HEK293 (cell line): Measurements from ENCODE around the gene PRSS56.

Experiments used
- CTCF ChIA-PET: fragments of 350-600 bp; formaldehyde crosslinking; extraction: SDS; loops from one replicate; lab custom pipeline; 2021; ENCODE audit warnings: antibody characterized with exemption; lab: Yijun Ruan, JAX
- POLR2A ChIA-PET: fragments of 300-600 bp; formaldehyde crosslinking; extraction: SDS; loops from one replicate; lab custom pipeline; 2020; ENCODE audit warnings: antibody characterized with exemption, inconsistent platforms; lab: Yijun Ruan, JAX
- H3K27ac ChIP-seq: fragments of 200-500 bp; sonication (Bioruptor generic); 2 replicates; pipeline ENCODE4 v1.5.1; 2014; ENCODE audit warnings: low read depth, low read length, control low read depth, inconsistent platforms; ENCODE audit errors: extremely low read depth
- H3K36me3 ChIP-seq, 2 experiments: fragments of 200-500 bp in 1 of 2; sonication (Bioruptor generic) in 1 of 2; 1 replicate in 1 of 2; 2 replicates in 1 of 2; pipeline ENCODE4 v1.5.1; 2014 to 2017; ENCODE audit warnings: inconsistent platforms in 2 of 2, low read length in 2 of 2; ENCODE audit not compliant: control insufficient read depth in 2 of 2, insufficient read depth in 1 of 2
- H3K4me1 ChIP-seq: fragments of 200-500 bp; sonication (Bioruptor generic); 2 replicates; pipeline ENCODE4 v1.5.1; 2014; ENCODE audit warnings: mild to moderate bottlenecking, low read length, inconsistent platforms; ENCODE audit not compliant: control insufficient read depth, insufficient read depth
- H3K4me3 ChIP-seq: 2 replicates; pipeline ENCODE4 v1.5.1; 2011; ENCODE audit warnings: low read depth, mild to moderate bottlenecking, control low read depth, low read length, moderate library complexity
- H3K9me3 ChIP-seq: fragments of 200-500 bp; sonication (Bioruptor generic); 2 replicates; pipeline ENCODE4 v1.5.1; 2014; ENCODE audit warnings: low read depth, low read length, inconsistent platforms; ENCODE audit not compliant: control insufficient read depth, insufficient read depth
- IKZF3 ChIP-seq: fragments of 450-650 bp; IDR thresholded peaks from 2 replicates; pipeline ENCODE4 v1.5.0; 2018; ENCODE audit warnings: missing biosample characterization, mild to moderate bottlenecking, missing genetic modification characterization, moderate library complexity
- PRDM2 ChIP-seq: fragments of 450-650 bp; formaldehyde crosslinking; IDR thresholded peaks from 2 replicates; pipeline ENCODE4 v1.5.1; 2016; ENCODE audit warnings: missing biosample characterization, missing genetic modification characterization, borderline replicate concordance
- PRDM4 ChIP-seq: fragments of 450-650 bp; formaldehyde crosslinking; IDR thresholded peaks from 2 replicates; pipeline ENCODE4 v1.5.1; 2017; ENCODE audit warnings: missing biosample characterization, missing genetic modification characterization
- TCF7L2 ChIP-seq: IDR thresholded peaks from 2 replicates; pipeline ENCODE4 v1.6.1; 2011; ENCODE audit warnings: low read depth, mild to moderate bottlenecking, inconsistent platforms, low read length, moderate library complexity, borderline replicate concordance
- ZBTB11 ChIP-seq: fragments of 450-650 bp; formaldehyde crosslinking; conservative IDR thresholded peaks from 2 replicates; pipeline ENCODE4 v1.5.1; 2016; ENCODE audit warnings: low read depth, missing biosample characterization, missing genetic modification characterization
- ZBTB6 ChIP-seq: fragments of 450-650 bp; formaldehyde crosslinking; IDR thresholded peaks from 2 replicates; pipeline ENCODE4 v1.5.1; 2017; ENCODE audit warnings: missing biosample characterization, missing genetic modification characterization
- ZBTB8A ChIP-seq: fragments of 450-650 bp; formaldehyde crosslinking; IDR thresholded peaks from 2 replicates; pipeline ENCODE4 v1.5.1; 2016; ENCODE audit warnings: missing biosample characterization, missing genetic modification characterization
- ZNF148 ChIP-seq: fragments of 450-650 bp; formaldehyde crosslinking; IDR thresholded peaks from 2 replicates; pipeline ENCODE4 v1.5.0; 2017; ENCODE audit warnings: missing biosample characterization, missing genetic modification characterization, borderline replicate concordance
- ZNF274 ChIP-seq, 2 experiments: fragments of 200-500 bp in 1 of 2; fragments of 450-650 bp in 1 of 2; sonication (Bioruptor generic) in 1 of 2; formaldehyde crosslinking in 1 of 2; IDR thresholded peaks; 2 replicates each; pipeline versions ENCODE4 v1.5.1 to v1.6.1; 2014 to 2016; ENCODE audit warnings: borderline replicate concordance in 1 of 2, inconsistent platforms in 1 of 2, low read length in 1 of 2, missing biosample characterization in 1 of 2, missing genetic modification characterization in 1 of 2
- ZNF366 ChIP-seq: fragments of 450-650 bp; formaldehyde crosslinking; conservative IDR thresholded peaks from 2 replicates; pipeline ENCODE4 v1.5.1; 2016; ENCODE audit warnings: missing biosample characterization, missing genetic modification characterization
- ZNF521 ChIP-seq: fragments of 450-650 bp; formaldehyde crosslinking; IDR thresholded peaks from 2 replicates; pipeline ENCODE4 v1.5.1; 2017; ENCODE audit warnings: missing biosample characterization, mild to moderate bottlenecking, missing genetic modification characterization
- ZNF658 ChIP-seq: fragments of 450-650 bp; formaldehyde crosslinking; IDR thresholded peaks from 2 replicates; pipeline ENCODE4; 2016; ENCODE audit warnings: missing biosample characterization, missing genetic modification characterization
- ZNF664 ChIP-seq: fragments of 450-650 bp; formaldehyde crosslinking; IDR thresholded peaks from 2 replicates; pipeline ENCODE4 v1.5.1; 2016; ENCODE audit warnings: missing biosample characterization, missing genetic modification characterization
- TF ChIP-seq, protein P1 (sequence below): fragments of 450-650 bp; formaldehyde crosslinking; IDR thresholded peaks from 2 replicates; pipeline ENCODE4 v1.5.1; 2016; ENCODE audit warnings: missing biosample characterization, missing genetic modification characterization

Gene PRSS56

DNA sequence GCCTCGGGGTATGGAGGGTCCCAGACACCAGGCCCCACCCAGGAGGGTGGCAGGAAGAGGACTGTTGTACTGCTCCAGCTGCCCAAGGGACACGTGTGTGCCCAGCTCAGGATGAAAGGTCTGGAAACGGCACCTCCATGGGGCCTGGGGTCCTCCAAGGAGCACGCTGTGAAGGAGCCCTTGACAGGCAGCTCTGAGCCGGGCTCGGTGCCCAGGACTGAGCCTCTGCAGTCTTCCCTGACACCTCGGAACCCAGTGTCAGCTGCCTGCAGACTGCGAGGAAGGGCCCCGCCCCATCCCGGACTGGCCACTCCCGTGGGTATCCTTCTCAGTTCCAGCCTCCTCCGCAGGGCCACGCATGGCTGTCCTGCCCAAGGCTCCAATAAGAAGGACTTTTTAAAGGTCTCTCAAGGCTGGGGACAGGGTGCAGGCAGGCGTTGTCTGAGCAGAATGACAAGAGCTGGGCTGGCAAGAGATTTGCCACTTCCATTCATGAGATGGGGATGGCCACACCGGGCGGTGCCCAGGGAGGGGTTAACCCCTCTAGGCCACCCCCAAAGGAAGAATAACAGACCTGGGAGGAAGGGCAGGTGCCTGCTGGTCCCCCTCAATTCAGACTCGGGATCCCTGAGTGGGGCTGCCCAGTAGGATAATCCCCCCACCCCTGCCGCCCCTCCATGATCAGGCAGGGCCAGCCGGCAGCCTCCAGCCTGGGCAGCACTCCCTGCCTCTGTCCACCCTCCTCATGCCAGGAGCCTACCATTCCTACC lies 41.4 kb upstream of the PRSS56 start (continued):
- TF ChIP-seq ZBTB11 (tag by site-specific recombination) = no peak
- no peak for TF ChIP-seq IKZF3 (tag by site-specific recombination)
- no peak for TF ChIP-seq ZBTB6
- TF ChIP-seq, protein P1, sequence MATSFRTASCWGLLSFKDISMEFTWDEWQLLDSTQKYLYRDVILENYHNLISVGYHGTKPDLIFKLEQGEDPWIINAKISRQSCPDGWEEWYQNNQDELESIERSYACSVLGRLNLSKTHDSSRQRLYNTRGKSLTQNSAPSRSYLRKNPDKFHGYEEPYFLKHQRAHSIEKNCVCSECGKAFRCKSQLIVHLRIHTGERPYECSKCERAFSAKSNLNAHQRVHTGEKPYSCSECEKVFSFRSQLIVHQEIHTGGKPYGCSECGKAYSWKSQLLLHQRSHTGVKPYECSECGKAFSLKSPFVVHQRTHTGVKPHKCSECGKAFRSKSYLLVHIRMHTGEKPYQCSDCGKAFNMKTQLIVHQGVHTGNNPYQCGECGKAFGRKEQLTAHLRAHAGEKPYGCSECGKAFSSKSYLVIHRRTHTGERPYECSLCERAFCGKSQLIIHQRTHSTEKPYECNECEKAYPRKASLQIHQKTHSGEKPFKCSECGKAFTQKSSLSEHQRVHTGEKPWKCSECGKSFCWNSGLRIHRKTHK (tag by site-specific recombination) = no peak
- no peak for TF ChIP-seq TCF7L2
- TF ChIP-seq ZNF658 = no peak
- TF ChIP-seq ZNF366 (tag by site-specific recombination) = no peak
- no peak for TF ChIP-seq ZNF148 (tag by site-specific recombination)

GRCh38 chr2:232479341-232480200 lies 40.6 kb upstream of the PRSS56 start:
- H3K4me3 ChIP-seq = no peak overlapping the region
- H3K36me3 ChIP-seq = peaks cover 0 to 8% of the 10 kb centered on the region in 2 experiments; a peak in 1 of 3 replicates
- H3K4me1 ChIP-seq = no peaks in the 10 kb centered on the region
- H3K27ac ChIP-seq = no peak overlapping the region
- no peaks in the 10 kb centered on the region for H3K9me3 ChIP-seq
- ChIA-PET POLR2A (no interaction called here), CTCF (interaction anchor here (0.7 kb wide), 1 partner anchor 51 kb away, joined by 3 read pairs; no protein-coding TSS in a partner anchor)
- TF ChIP-seq ZNF274 (IDR thresholded peaks at IDR 0.05; ENCODE audit: low read length) (no peak), ZNF274 (tag by site-specific recombination; IDR thresholded peaks at IDR 0.05; ENCODE audit: borderline replicate concordance) (no peak), ZNF521 (tag by site-specific recombination) (no peak), ZNF664 (tag by site-specific recombination) (no peak), PRDM4 (tag by site-specific recombination) (no peak), PRDM2 (tag by site-specific recombination) (no peak), ZBTB8A (tag by site-specific recombination) (no peak)
